Vagina (tissue), 2 donors: ENCODE measurements around the gene ANKRD63.

Experiments
- CTCF ChIP-seq, 3 experiments: fragments of 450-650 bp in 2 of 3; fragments of 200-600 bp in 1 of 3; sonication (generic) in 1 of 3; IDR thresholded peaks; one replicate each; pipeline ENCODE4 v1.5.1; 2017 to 2019; ENCODE audit warnings: antibody characterized with exemption in 3 of 3, mild to moderate bottlenecking in 2 of 3, moderate library complexity in 2 of 3
- POLR2A ChIP-seq, 2 donors: fragments of 450-650 bp; IDR thresholded peaks; one replicate each; pipeline ENCODE4 v1.6.1; 2017; ENCODE audit warnings: antibody characterized with exemption in 2 of 2, mild to moderate bottlenecking in 2 of 2, moderate library complexity in 2 of 2

- no peak for TF ChIP-seq CTCF (IDR thresholded peaks at IDR 0.05)
- TF ChIP-seq POLR2A (IDR thresholded peaks at IDR 0.05) = no peak
Measured at GRCh38 chr15:40259021-40259420, 23.8 kb downstream of the ANKRD63 start.
